Astrocyte (in vitro differentiated cells and primary cell): ENCODE data around the gene CCDC159. TPM values are rescaled to one million over a fixed set of nuclear protein-coding genes. Genes with fewer than 3 reads are reported as not detected.

Source experiments
- DNase-seq: peaks from one replicate; pipeline ENCODE4 v3.0.0-alpha.2; 2010; ENCODE audit warnings: low read depth
- FAIRE-seq: peaks from 2 replicates; lab custom pipeline; 2011; peaks lifted over from hg19 to GRCh38; lab: Jason Lieb, UNC
- H2AFZ ChIP-seq: 2 replicates; pipeline ENCODE4 v1.6.0; 2012; ENCODE audit warnings: low read depth, low read length, inconsistent platforms
- H3K27ac ChIP-seq: 2 replicates; pipeline ENCODE4 v1.5.1; 2011; ENCODE audit warnings: low read depth, low read length, inconsistent platforms
- H3K27me3 ChIP-seq: 2 replicates; pipeline ENCODE4 v1.6.0; 2011; ENCODE audit warnings: low read length, inconsistent platforms; ENCODE audit not compliant: insufficient read depth
- H3K36me3 ChIP-seq: 2 replicates; pipeline ENCODE4 v1.5.1; 2011; ENCODE audit warnings: low read length, inconsistent platforms; ENCODE audit not compliant: insufficient read depth
- H3K4me1 ChIP-seq: 2 replicates; pipeline ENCODE4 v1.5.1; 2011; ENCODE audit warnings: low read length, inconsistent platforms; ENCODE audit not compliant: insufficient read depth
- H3K4me2 ChIP-seq: 2 replicates; pipeline ENCODE4 v1.6.0; 2012; ENCODE audit warnings: low read length, inconsistent platforms
- H3K4me3 ChIP-seq: 2 replicates; pipeline ENCODE4 v1.5.1; 2011; ENCODE audit warnings: low read depth, mild to moderate bottlenecking, low read length, inconsistent platforms; ENCODE audit not compliant: insufficient read depth
- H3K79me2 ChIP-seq: 2 replicates; pipeline ENCODE4 v1.6.0; 2012; ENCODE audit warnings: mild to moderate bottlenecking, low read length, inconsistent platforms; ENCODE audit not compliant: insufficient read depth
- H3K9ac ChIP-seq: 2 replicates; pipeline ENCODE4 v1.6.0; 2012; ENCODE audit warnings: mild to moderate bottlenecking, low read length, inconsistent platforms
- H3K9me3 ChIP-seq: 2 replicates; pipeline ENCODE4 v1.5.1; 2012; ENCODE audit warnings: low read depth, mild to moderate bottlenecking, low read length, inconsistent platforms; ENCODE audit not compliant: insufficient read depth
- H4K20me1 ChIP-seq: 2 replicates; pipeline ENCODE4 v1.6.0; 2012; ENCODE audit warnings: low read length, inconsistent platforms; ENCODE audit not compliant: insufficient read depth
- H3K27ac Mint-ChIP-seq: one replicate; pipeline ENCODE4 v1.8.0; 2021; ENCODE audit warnings: mild to moderate bottlenecking, mixed read lengths; ENCODE audit not compliant: unreplicated experiment
- H3K27me3 Mint-ChIP-seq: one replicate; pipeline ENCODE4 v1.8.0; 2021; ENCODE audit warnings: low read depth, mixed read lengths; ENCODE audit not compliant: unreplicated experiment
- H3K36me3 Mint-ChIP-seq: one replicate; pipeline ENCODE4 v1.8.0; 2021; ENCODE audit warnings: low read depth, mixed read lengths; ENCODE audit not compliant: unreplicated experiment
- H3K4me1 Mint-ChIP-seq: one replicate; pipeline ENCODE4 v1.8.0; 2021; ENCODE audit warnings: low read depth, mixed read lengths; ENCODE audit not compliant: unreplicated experiment
- H3K4me3 Mint-ChIP-seq: one replicate; pipeline ENCODE4 v1.8.0; 2021; ENCODE audit warnings: mild to moderate bottlenecking, moderate library complexity, mixed read lengths; ENCODE audit not compliant: unreplicated experiment
- H3K9me3 Mint-ChIP-seq: one replicate; pipeline ENCODE4 v1.8.0; 2021; ENCODE audit warnings: mild to moderate bottlenecking, mixed read lengths; ENCODE audit not compliant: unreplicated experiment
- CTCF ChIP-seq: IDR thresholded peaks from 2 replicates; pipeline ENCODE4 v1.5.1; 2011; ENCODE audit warnings: low read depth, mild to moderate bottlenecking, inconsistent platforms, low read length, moderate library complexity; ENCODE audit not compliant: insufficient read depth
- EZH2 ChIP-seq: IDR thresholded peaks from 2 replicates; pipeline ENCODE4 v1.6.1; 2012; ENCODE audit warnings: mild to moderate bottlenecking, low read length, inconsistent platforms; ENCODE audit not compliant: insufficient read depth
- total RNA-seq: library from RNA; stranded (reverse); gene quantifications from 2 replicates; pipeline ENCODE4 v1.2.1, GENCODE V29; 2021

Gene CCDC159
- total RNA-seq, 1 donor from 2014 or later: 11.8 TPM

DNA sequence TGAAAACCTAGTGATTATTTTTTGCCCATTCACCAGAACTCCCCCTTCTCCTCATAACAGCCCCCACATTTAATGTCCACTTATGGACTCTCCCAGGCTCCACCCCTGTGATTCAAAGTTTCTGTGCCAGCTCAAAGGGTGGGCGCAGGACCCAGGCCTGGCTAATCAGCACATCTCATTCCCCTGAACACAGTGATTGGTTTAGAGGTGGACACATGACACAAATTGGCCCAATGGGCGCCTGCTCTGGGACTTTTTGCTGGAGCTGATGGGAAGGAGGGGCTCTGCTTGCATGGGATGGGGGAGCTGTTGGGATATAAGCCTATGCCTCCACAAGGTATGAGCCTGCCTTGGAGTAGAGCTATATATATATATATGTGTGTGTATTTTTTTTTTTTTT, 44.0 kb downstream of the CCDC159 start:
- no peaks in the 10 kb centered on the region for H3K9me3 Mint-ChIP-seq
- TF ChIP-seq EZH2 (no peak), CTCF (no peak)
- H3K9ac ChIP-seq: no peak overlapping the region
- H3K4me3 Mint-ChIP-seq: no peak overlapping the region
- H3K79me2 ChIP-seq: no peaks in the 10 kb centered on the region
- no peaks in the 10 kb centered on the region for H3K4me1 Mint-ChIP-seq
- H3K36me3 ChIP-seq: no peaks in the 10 kb centered on the region
- peaks cover 4% of the 10 kb centered on the region for H3K27me3 Mint-ChIP-seq
- no peak overlapping the region for H3K27ac ChIP-seq
- no peak overlapping the region for H3K4me2 ChIP-seq
- no peak overlapping the region for H3K27ac Mint-ChIP-seq
- H3K9me3 ChIP-seq: peaks cover 2% of the 10 kb centered on the region
- H3K36me3 Mint-ChIP-seq: no peaks in the 10 kb centered on the region
- H3K27me3 ChIP-seq: no peaks in the 10 kb centered on the region
- H4K20me1 ChIP-seq: no peaks in the 10 kb centered on the region
- H3K4me1 ChIP-seq: no peaks in the 10 kb centered on the region
- DNase-seq (no peak), FAIRE-seq (no peak)
- no peak overlapping the region for H3K4me3 ChIP-seq
- H2AFZ ChIP-seq: no peak overlapping the region

DNA sequence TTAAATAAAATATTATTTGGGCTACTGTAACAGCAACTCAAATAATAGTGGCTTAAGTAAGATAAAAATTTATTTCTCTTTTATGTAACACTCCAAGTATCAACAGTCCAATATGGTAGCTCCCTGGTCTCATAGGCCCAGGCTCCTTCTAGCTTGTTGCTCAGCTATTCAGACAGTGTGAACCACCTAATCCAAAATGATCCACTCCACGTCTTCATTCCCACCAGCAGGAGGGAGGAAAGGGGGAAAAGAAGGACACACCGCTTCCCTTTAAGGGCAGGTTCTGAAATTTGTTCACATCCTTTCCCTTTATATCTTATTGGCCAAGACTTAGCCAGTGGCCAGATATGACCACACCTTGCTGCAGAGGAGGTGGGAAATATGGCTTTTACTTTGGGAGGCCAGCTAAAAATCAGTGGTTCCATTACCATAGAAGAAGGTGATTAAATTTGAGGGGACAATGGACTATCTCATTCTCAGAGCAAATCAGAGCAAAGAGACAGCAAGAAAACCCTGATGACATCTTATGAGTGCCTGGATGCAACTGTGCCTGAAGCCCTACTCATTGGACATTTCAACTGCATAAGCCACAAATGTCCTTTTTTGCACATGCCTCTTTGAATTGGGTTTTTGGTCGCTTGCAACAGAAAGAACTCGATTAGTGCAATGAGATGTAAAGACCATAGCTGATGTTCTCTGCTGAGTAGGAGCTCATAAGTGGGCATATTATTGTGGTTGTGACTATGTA, 44.8 kb downstream of the CCDC159 start:
- FAIRE-seq: no peak
- H3K79me2 ChIP-seq: no peaks in the 10 kb centered on the region
- no peaks in the 10 kb centered on the region for H3K4me1 ChIP-seq
- H3K36me3 ChIP-seq: no peaks in the 10 kb centered on the region
- peaks cover 2% of the 10 kb centered on the region for H3K9me3 ChIP-seq
- TF ChIP-seq EZH2 (no peak), CTCF (no peak)
- no peak overlapping the region for H3K4me2 ChIP-seq
- H3K36me3 Mint-ChIP-seq: no peaks in the 10 kb centered on the region
- H3K27ac ChIP-seq: no peak overlapping the region
- H3K27me3 ChIP-seq: no peaks in the 10 kb centered on the region
- no peak overlapping the region for H3K27ac Mint-ChIP-seq
- no peaks in the 10 kb centered on the region for H4K20me1 ChIP-seq
- H3K9ac ChIP-seq: no peak overlapping the region
- no peak overlapping the region for H2AFZ ChIP-seq
- no peaks in the 10 kb centered on the region for H3K9me3 Mint-ChIP-seq
- peaks cover 4% of the 10 kb centered on the region for H3K27me3 Mint-ChIP-seq
- H3K4me3 Mint-ChIP-seq: no peak overlapping the region
- no peak overlapping the region for H3K4me3 ChIP-seq
- DNase-seq: no peak
- H3K4me1 Mint-ChIP-seq: no peaks in the 10 kb centered on the region

DNA sequence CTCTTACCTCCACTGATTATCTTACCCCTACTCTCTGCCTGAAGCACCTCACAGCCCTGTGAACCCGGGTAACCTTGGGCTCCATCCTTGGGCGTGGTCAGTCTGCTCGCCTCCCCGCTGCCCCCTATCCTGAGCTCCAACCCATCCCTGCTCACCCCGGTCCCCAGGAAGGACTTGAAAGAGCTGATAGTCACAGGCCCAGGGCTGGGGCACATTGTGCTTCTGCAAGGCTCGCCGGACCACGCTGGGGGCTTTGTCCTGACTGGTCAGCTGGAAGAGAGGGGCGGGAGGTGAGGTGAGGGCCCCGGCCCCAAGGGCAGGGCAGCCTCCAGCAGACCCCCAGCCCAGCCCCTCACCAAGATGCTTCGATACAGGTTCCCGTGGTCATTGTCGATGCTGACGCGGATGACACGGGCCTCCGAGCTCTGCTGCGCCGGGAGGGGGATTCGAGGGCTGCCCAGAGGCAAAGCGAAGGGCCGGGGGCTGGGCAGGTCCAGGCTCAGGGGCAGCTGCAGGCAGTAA, 50.8 kb downstream of the CCDC159 start:
- H3K27ac Mint-ChIP-seq: no peak overlapping the region

More for the DNA sequence above, 50.8 kb downstream of the CCDC159 start:
- Histone ChIP-seq H3K27ac (no peak overlapping the region), H3K79me2 (no peaks in the 10 kb centered on the region), H3K9ac (no peak overlapping the region), H3K27me3 (no peaks in the 10 kb centered on the region), H3K9me3 (no peaks in the 10 kb centered on the region), H3K4me1 (no peaks in the 10 kb centered on the region), H3K4me3 (no peak overlapping the region), H3K4me2 (no peak overlapping the region), H4K20me1 (no peaks in the 10 kb centered on the region), H3K36me3 (no peaks in the 10 kb centered on the region), H2AFZ (no peak overlapping the region)
- DNase-seq: no peak
- Mint-ChIP-seq H3K4me1 (no peaks in the 10 kb centered on the region), H3K36me3 (no peaks in the 10 kb centered on the region), H3K9me3 (peaks cover 1% of the 10 kb centered on the region), H3K4me3 (no peak overlapping the region), H3K27me3 (peaks cover 4% of the 10 kb centered on the region)
- no peak for FAIRE-seq
- no peak for TF ChIP-seq CTCF
- no peak for TF ChIP-seq EZH2
